GM18870 (cell line): ENCODE data around the gene SMIM22.
A peak's percentile ranks its signal among the peaks of the same experiment; 100 is the strongest.

ENCODE experiments used
- ATAC-seq: cut with Tn5 transposase; IDR thresholded peaks from one replicate; pipeline ENCODE4 v1.9.1; 2021; ENCODE audit warnings: moderate library complexity; ENCODE audit not compliant: unreplicated experiment

The SMIM22 gene, protein sequence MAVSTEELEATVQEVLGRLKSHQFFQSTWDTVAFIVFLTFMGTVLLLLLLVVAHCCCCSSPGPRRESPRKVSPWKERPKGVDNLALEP

DNA sequence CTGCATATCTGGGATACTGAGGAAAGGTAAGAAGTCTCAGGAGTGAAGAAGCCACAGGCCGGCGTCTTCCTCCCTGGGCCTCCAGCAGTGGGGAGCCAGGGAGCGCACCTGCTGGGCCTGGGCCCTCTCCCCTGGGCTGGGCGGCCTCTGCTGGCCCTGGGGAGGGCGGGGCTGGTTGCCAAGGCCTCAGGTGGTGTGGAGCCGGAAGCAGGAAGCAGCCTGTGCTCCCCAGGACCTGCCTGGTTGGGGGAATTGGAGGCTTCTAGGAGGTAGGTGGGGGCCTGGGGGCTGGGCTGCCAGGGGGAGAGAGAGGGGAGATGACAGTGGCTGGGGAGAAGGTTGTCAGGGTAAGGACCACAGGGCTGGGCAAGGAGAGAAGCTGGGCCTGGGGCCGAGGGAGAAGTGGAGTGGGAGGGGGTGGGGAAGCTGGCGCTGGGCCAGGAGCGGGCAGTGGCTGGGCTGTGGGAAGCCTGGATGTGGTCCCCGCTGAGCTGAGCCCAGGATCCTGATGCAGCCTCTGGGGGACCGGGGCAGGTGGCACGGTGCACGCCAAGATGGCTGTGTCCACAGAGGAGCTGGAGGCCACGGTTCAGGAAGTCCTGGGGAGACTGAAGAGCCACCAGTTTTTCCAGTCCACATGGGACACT is at the start of gene SMIM22:
SMIM22 (plus strand) TSS at position 189 of the 647 bp plus-strand sequence; CDS start at position 555, 366 bp downstream.
- ATAC-seq = no peak

DNA sequence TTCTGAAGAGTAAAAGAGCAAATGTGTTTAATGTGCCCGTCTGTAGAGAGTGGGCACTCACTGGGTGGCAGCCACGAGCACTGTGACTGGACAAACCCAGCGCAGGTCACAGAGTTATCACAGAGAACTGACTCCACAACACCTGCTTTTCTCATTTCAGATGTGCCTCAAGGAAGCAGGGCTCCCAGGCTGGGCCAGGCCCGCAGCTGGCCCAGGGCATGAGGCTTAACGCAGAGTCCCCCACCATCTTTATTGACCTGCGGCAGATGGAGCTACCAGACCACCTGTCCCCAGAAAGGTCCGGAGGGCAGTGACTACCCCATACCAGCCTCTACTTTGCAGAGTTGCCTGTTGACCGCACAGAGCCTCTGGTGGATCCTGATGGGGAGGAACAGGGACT is 49.0 kb upstream of the SMIM22 start:
- no peak for ATAC-seq

DNA sequence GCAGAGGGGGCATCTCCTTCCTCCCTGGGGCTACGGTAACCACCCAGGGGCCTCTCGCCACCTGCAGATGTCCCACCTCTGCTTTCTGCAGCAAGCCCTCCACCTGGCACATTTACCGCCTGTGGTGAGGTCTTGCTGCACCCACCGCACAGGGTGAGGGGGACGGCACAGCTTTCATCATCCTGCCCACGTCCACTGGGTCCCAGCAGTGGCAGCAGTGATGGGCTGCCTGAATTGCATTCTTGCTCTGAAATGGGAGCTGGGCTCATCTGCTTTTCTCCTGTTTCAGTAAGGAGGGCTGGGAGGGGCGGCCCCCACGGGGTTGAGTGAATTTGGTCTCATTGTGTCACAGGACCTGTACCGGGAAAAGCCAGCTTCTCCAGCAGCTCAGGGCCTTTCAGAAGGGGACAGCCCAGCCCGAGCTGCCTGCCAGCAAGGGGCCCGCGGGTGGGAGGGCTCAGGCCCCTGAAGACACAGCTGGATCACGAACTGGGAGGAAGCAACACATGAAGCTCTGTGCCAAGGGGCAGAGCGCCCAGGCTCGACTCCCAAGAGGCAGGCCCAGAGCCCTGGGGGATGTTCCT is 48.1 kb upstream of the SMIM22 start:
- no peak for ATAC-seq

DNA sequence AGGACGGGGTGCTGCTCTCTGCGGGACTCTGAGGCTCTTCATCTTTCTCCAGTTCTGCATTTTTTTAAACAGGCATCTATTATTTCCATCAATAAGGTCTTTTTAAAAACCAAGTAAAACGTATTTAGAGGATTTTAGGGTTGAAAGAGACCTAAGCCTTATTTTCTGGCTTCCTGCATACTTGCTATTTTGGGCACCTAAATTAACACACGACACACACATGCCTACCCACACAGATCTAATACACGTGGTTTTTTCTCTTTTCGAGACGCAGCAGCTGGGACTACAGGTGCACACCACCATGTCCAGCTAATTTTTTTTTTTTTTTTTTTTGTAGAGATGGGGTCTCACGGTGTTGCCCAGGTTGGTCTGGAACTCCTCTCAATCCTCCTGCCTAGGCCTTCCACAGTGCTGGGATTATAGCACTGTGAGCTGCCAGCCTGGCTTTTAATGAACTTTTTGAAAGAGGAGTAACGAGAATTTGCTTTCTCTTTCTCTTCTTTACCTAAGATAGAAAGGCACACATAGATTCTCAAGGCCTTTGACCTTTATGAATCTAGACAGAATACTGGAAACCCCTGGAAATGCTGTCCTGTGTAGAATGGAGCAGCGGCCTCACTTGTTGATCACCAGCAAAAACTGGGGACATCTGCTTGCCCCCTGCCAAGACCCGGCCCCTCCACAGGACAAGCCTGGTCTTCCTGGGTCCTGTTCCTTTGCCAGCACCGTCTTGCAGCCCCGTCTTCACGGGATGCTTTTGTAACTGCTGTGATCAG is 47.1 kb upstream of the SMIM22 start:
- no peak for ATAC-seq

DNA sequence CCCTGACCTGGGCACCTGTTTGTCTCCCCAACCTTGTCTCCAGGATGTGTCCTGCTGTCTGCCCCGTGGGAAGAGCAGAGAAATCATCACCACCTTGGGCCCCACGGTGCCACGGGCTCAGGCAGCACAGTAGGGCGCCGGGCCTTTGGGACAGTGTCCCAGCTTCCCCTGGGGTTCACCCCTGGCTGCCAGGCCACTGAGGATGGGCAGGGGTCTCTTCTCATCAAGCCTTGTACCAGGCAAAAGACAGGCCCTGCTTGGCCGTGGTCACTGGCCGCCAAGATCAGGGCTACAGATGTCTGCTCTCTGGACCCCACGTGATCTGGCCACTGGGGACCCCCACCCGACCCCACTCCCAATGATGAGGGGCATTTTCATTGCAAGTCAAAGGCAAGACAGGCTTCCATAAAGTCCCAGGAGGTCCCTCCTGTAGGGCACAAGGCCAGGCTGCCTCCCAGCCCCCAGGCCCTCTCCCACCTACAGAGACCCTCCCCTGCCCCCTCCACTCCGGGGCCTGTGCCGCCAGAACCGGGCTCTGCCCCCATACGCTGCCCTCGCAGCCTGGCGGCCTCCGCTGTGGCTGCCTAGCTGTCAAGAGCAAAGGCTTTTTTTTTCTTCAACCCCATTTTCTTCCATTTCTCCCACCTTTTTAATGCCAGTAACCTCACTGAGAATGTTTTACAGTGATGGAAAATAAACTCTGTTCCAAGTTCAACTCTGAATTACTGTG is 46.3 kb upstream of the SMIM22 start:
- ATAC-seq = no peak

DNA sequence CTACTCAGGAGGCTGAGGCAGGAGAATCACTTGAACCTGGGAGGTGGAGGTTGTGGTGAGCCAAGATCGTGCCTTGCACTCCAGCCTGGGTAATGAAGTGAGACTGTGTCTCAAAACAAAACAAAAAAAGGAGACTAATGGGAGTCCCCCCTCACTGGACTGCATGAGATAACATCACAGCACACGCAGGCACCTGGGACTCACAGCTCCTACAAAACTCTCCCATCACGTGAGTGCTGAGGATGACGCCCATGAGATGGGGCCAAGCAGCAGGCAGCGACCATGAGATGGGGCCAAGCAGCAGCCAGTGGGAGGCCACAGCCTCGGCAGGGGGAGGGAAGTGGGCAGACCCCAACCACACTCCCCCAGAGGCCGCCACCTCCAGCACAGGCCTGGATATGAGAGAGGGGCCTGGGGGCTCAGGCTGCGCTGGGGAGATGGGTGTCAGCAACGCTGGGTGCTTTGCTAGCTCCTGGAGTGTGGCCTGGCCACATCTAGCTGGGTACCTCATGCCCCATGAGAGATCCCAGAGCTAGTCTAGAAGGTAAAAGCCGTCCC is 45.4 kb upstream of the SMIM22 start:
- ATAC-seq = no peak

DNA sequence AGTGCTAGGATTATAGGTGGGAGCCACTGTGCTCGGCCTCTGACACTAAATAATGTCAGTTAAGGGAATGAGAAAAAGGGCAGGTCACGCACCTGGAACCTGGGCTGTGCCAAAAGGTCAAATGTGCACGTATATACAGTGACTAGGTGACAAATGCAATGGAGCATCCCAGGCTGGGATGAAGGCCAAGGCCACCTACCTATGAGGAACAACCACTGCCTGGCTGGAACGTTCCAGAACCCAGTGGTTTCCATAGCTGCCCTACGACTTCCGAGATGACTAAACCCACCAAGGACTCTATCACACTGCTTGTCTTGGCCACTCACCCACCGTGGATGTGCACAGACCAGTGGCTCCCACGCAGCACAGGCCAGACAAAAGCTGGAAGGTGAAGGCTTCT is 44.3 kb upstream of the SMIM22 start:
- no peak for ATAC-seq

DNA sequence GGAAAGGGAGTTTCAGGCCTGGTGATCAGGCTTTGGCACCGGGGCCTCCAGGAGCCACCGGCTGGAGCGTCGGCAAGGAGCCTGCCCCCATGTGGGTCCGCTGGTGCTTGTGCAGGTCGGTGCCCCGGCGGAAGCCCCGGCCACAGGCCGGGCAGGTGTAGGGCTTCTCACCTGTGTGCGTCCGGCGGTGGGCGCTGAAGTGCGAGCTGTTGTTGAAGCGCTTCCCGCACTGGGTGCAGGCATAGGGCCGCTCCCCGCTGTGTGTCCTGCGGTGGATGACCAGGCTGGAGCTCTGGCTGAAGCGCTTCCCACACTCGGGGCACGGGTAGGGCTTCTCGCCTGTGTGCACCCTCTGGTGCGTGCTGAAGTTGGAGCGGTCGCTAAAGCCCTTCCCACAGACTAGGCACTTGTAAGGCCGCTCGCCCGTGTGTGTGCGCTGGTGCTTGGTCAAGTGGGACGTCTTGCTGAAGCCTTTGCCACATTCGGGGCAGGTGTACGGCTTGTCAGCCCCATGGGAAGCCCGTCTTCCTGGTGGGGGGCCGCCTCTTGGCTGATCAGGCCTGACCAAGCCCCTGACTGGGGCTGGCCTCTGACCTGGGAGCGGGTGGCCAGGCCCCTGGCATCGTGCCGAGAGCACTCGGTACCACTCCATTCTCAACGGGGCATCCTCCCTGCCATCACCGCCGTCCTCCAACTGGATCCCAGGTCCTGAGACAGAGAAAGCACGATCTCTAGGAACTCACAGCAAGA is 42.6 kb upstream of the SMIM22 start:
- ATAC-seq = no peak

DNA sequence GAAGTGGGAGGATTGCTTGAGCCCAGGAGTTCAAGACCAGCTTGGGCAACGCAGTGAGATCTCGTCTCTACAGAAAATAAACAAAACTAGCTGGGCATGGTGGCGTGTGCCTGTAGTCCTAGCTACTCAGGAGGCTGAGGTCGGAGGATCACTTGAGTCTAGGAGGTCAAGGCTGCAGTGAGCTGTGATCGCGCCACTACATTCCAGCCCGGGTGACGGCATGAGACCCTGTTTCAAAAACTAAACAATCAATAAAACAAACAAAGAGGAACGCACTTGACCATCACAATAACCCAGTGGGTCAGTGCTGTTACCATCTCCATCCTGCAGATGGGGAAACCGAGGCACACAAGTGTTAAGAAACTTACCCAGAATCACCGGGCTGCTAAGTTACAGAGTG is 41.9 kb upstream of the SMIM22 start:
- ATAC-seq = no peak

DNA sequence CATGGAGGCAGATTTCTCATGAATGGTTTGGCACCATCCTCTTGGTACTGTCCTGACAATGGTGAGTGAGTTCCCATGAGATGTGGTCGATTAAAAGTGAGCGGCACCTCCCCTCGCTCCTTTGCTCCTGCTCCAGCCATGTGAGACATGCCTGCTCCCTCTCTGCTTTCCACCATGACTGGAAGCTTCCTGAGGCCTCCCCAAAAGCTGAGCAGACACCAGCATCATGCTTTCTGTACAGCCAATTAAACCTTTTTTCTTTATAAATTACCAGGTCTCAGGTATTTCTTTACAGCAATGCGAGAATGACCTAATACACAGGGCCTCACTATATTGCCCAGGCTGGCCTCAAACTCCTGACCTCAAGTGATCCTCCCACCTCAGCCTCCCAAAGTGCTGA is 40.3 kb upstream of the SMIM22 start:
- no peak for ATAC-seq

DNA sequence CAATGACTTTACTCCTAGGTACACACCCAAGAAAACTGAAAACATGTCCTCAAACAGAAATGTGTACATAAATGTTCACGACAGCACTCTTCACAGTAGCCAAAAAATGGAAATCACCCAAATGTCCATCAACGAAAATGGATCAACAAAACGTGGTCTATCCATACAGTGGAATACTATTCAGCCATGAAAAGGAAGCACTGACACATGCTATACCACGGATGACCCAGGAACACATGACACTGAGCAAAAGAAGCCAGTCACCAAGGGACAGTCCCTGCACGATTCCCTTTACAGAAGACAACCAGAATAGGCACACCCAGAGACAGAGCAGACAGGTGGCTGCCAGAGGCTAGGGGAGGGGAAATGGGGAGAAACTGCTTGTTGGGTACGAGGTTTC is 39.5 kb upstream of the SMIM22 start:
- ATAC-seq = no peak

DNA sequence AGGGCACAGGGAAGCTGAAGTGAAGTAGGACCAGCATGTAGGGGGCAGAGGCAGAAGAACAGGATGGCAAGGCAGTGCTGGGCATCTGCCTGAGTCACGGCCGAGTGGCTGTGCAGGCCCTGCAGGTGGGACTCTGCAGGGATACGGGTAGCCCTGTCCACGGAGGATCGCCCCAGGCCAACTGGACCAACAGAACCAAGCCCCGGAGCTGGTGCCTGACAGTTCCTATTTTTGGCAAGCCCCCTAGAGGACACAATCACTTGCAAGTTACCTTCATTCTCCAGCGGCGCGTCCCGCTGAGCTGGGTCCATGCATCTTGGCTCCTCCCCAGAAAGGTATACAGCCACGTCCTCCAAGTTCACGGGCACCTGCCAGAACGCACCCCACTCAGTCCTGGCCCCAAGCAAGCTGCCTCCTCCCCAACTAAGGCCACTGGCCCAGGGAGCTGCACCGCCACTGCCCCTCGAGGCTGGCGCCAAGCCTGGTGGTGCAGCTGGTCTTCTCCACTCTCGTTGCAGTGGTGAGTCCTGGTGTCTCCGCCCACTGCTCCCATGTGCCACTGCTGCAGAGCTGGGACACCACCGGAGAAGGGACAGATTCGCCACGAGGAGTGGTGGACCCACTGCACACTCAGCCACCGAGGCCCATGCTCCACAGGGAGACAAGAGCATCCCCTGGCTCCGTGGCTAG is 34.8 kb upstream of the SMIM22 start:
- ATAC-seq = no peak

DNA sequence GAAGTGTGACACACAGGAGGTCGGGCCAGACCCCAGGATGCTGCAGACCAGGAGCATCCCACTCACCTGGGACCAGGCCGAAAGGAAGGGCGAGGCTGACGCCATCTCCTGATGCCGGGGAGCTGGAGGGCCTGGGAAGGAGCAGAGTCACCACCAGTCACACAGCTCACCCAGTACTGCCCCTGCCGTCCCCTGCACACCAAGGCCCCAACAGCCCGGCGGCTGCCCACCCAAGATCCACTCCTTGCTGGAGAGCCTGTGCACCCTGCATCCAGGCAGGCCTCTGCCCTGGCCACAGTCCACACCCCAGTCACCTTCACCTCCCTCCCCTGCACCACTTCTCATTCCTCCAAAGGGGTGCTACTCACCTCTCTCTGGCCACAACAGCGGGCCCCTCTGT is 33.0 kb upstream of the SMIM22 start:
- no peak for ATAC-seq

DNA sequence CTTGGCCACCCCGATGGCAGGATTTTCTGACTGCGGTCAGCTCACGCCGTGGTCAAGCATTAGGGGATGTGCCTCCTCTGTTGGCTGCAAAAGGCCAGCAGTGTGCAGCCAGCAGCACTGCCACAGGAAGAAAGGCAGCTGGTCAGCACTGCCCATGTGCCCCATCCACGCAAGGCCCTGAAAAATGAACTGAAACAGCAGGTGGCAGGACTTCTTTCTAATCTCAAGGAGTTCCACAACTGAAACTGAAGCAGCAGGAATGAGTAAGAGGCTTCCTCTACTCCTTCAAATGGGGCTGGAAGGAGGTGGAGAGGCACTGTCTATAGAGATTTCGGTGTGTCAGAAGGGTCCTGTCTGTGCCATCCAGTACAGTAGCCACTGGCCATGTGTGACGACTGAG is 31.4 kb upstream of the SMIM22 start:
- no peak for ATAC-seq

DNA sequence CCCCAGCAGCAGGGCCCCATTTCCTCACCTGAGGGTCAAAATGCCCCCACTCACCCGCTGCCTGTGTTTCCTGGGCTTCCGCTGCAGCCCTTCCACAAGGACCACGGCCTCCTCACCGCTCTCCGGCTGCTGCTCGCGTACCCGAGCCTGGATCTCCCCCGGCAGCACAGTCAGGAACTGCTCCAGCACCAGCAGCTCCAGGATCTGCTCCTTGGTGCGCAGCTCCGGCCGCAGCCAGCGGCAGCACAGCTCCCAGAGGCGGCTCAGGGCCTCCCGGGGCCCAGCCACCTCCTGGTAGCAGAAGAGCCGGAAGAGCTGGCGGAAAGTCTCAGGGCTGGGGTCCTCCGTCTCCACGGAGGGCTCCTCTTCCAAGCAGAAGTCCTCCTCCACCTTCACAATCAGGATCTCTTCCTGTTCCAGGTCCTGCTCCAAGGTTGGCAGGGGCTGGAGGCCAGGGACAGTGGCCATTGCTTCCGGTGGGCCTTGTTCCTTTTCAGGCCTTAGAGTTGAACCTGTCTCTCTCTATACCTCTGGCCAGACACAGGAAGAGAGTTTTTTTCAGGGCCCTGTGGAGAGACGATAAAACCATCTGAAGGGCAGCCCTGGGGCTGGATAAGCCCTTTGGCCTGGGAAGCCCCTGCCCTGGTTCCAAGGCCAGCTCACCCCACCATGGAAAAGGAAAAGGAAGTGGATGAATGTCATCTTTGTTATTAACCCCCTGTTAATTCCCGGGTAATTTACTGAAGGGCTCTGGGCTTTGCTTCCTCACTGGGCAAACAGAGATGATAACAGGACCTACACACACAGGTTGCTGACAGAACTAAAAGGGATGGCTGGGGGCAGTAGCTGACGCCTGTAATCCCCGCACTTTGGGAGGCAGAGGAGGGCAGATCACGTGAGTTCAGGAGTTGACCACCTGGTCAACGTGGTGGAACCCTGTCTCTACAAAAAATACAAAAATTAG is 29.4 kb upstream of the SMIM22 start:
- ATAC-seq = no peak

DNA sequence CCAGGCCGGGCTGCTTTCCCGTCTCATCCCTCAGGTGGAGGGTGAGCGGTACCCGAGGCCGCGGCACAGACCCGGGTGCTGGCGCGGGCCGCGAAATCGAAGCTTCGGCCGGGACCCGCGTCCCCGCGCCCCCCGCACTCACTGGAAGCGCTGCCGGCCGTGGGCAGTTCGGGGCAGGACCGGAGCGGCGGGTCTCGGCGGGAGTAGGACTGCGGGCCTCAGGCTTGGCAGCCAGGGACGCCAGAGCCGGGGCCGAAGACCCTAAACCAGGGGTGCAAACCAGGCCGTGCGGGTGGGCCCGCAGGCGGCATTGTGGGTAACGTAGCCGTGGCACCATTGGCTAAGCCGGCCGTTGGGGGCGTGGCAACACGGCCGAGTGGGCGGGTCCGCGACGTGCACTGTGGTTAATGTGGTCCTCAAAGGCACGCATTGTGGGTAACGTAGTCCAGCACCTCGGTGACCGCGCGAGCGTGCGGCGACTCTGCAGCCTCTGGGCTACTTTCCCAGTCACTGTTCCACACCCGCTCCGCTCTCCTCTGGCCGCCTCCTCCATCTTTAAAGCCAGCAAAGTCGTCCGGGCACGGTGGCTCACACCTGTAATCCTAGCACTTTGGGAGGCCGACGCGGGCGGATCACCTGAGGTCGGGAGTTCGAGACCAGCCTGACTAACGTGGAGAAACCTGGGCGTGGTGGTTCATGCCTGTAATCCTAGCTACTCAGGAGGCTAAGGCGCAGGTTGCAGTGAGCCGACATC is 28.1 kb upstream of the SMIM22 start, which contains the start of gene ZNF500:
ZNF500 (minus strand) TSS at position 288 of the 754 bp plus-strand sequence. CDS start 1,184 bp downstream, outside the sequence.
- ATAC-seq = peak; percentile 77

DNA sequence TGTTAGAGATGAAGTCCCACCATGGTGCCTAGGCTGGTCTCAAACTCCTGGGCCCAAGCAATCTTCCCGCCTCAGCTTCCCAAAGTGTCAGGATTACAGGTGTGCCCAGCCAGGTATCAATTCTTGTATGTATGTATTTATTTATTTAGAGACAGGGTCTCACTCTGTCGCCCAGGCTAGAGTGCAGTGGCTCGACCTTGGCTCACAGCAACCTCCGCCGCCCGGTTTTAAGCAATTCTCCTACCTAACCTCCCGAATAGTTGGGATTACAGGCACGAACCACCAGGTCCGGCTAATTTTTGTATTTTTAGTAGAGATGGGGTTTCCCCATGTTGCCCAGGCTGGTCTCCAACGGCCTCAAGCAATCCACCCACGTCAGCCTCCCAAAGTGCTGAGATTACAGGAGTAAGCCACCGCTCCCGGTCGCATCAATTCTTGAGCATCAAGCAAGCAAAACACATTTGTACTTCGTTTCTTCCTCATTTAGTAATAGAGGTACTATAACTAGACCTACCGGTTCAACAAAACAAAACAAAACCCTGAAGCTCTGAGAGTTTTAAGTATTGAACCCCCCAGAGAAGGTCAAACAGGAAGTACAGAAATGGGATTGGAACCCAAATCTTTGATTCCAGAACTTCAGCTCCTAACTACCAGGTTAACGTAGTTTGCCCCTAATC is 27.2 kb upstream of the SMIM22 start:
- ATAC-seq = peak; percentile 3
